SK-N-SH treated with all-trans-retinoic acid at 6 μM for 48 hours (cell line): ENCODE data around the gene PIM1.

Experiments
- ATAC-seq: fragments of 200-7000 bp; cut with Tn5 transposase; 3 replicates; pipeline ENCODE4 v1.9.1; 2020; ENCODE audit warnings: mild to moderate bottlenecking, moderate library complexity
- ARNTL ChIP-seq: fragments of 450-650 bp; formaldehyde crosslinking; IDR thresholded peaks from 2 replicates; pipeline ENCODE4 v1.5.0; 2020; ENCODE audit warnings: low read depth, mild to moderate bottlenecking, moderate library complexity, borderline replicate concordance
- BACH2 ChIP-seq: fragments of 250-450 bp; sonication (Bioruptor Pico); IDR thresholded peaks from 2 replicates; pipeline ENCODE4 v1.9.0; 2021; ENCODE audit warnings: mild to moderate bottlenecking, borderline replicate concordance
- CSDC2 ChIP-seq: fragments of 250-450 bp; sonication (Bioruptor Pico); IDR thresholded peaks from 2 replicates; pipeline ENCODE4 v1.5.0; 2020; ENCODE audit warnings: mild to moderate bottlenecking, moderate library complexity
- ESRRG ChIP-seq: fragments of 250-450 bp; sonication (Bioruptor Pico); IDR thresholded peaks from 2 replicates; pipeline ENCODE4 v1.6.1; 2021; ENCODE audit warnings: mild to moderate bottlenecking
- GLIS3 ChIP-seq: fragments of 250-450 bp; sonication (Bioruptor Pico); IDR thresholded peaks from 2 replicates; pipeline ENCODE4 v1.5.0; 2020; ENCODE audit warnings: mild to moderate bottlenecking, moderate library complexity
- ISL1 ChIP-seq: fragments of 250-450 bp; sonication (Bioruptor Pico); IDR thresholded peaks from 2 replicates; pipeline ENCODE4 v2.1.2; 2022; ENCODE audit warnings: mild to moderate bottlenecking, moderate library complexity
- OSR1 ChIP-seq: fragments of 250-450 bp; sonication (Bioruptor Pico); IDR thresholded peaks from 2 replicates; pipeline ENCODE4 v1.8.0; 2022; ENCODE audit warnings: moderate library complexity, mild to moderate bottlenecking, inconsistent platforms
- PPARA ChIP-seq: fragments of 250-450 bp; sonication (Bioruptor Pico); IDR thresholded peaks from 2 replicates; pipeline ENCODE4 v1.5.0; 2020; ENCODE audit warnings: mild to moderate bottlenecking, borderline replicate concordance
- RARB ChIP-seq: fragments of 250-450 bp; sonication (Bioruptor Pico); IDR thresholded peaks from 2 replicates; pipeline ENCODE4 v1.8.0; 2021; ENCODE audit warnings: mild to moderate bottlenecking, moderate library complexity
- SNAI2 ChIP-seq: fragments of 250-450 bp; sonication (Bioruptor Pico); IDR thresholded peaks from 2 replicates; pipeline ENCODE4 v1.5.0; 2020; ENCODE audit warnings: mild to moderate bottlenecking, moderate library complexity
- TCF4 ChIP-seq: fragments of 250-450 bp; sonication (Bioruptor Pico); IDR thresholded peaks from 2 replicates; pipeline ENCODE4 v1.8.0; 2021; ENCODE audit warnings: mild to moderate bottlenecking, moderate library complexity, borderline replicate concordance
- TOX ChIP-seq: fragments of 250-450 bp; sonication (Bioruptor Pico); IDR thresholded peaks from 2 replicates; pipeline ENCODE4 v1.8.0; 2021; ENCODE audit warnings: mild to moderate bottlenecking, moderate library complexity, borderline replicate concordance
- ZC3H10 ChIP-seq: fragments of 250-450 bp; sonication (Bioruptor Pico); IDR thresholded peaks from 2 replicates; pipeline ENCODE4 v1.5.1; 2021; ENCODE audit warnings: mild to moderate bottlenecking, moderate library complexity
- ZFP30 ChIP-seq: fragments of 450-650 bp; formaldehyde crosslinking; IDR thresholded peaks from 2 replicates; pipeline ENCODE4 v1.5.0; 2022; ENCODE audit warnings: mild to moderate bottlenecking, moderate library complexity
- ZNF565 ChIP-seq: fragments of 450-650 bp; formaldehyde crosslinking; conservative IDR thresholded peaks from 2 replicates; pipeline ENCODE4 v1.5.0; 2020; ENCODE audit warnings: low read depth, mild to moderate bottlenecking, moderate library complexity
- ZNF70 ChIP-seq: fragments of 450-650 bp; formaldehyde crosslinking; IDR thresholded peaks from 2 replicates; pipeline ENCODE4 v1.5.0; 2020; ENCODE audit warnings: mild to moderate bottlenecking, moderate library complexity
- ZNF8 ChIP-seq: fragments of 450-650 bp; formaldehyde crosslinking; IDR thresholded peaks from 2 replicates; pipeline ENCODE4 v1.5.0; 2020; ENCODE audit warnings: mild to moderate bottlenecking, moderate library complexity
- TF ChIP-seq, protein P1 (sequence below): fragments of 250-450 bp; sonication (Bioruptor Pico); IDR thresholded peaks from 2 replicates; pipeline ENCODE4 v1.5.1; 2020; ENCODE audit warnings: low read depth, mild to moderate bottlenecking, moderate library complexity
- TF ChIP-seq, protein P2 (sequence below): fragments of 250-450 bp; sonication (Bioruptor Pico); IDR thresholded peaks from 2 replicates; pipeline ENCODE4 v1.8.0; 2020; ENCODE audit warnings: mild to moderate bottlenecking, moderate library complexity, borderline replicate concordance
- TF ChIP-seq, protein P3 (sequence below): fragments of 250-450 bp; sonication (Bioruptor Pico); IDR thresholded peaks from 2 replicates; pipeline ENCODE4 v1.8.0; 2021; ENCODE audit warnings: low read depth, mild to moderate bottlenecking, moderate library complexity, borderline replicate concordance
- TF ChIP-seq, protein P4 (sequence below): fragments of 250-450 bp; sonication (Bioruptor Pico); IDR thresholded peaks from 2 replicates; pipeline ENCODE4 v1.5.1; 2021; ENCODE audit warnings: mild to moderate bottlenecking, moderate library complexity
- TF ChIP-seq, protein P5 (sequence below): fragments of 250-450 bp; sonication (Bioruptor Pico); IDR thresholded peaks from 2 replicates; pipeline ENCODE4 v1.5.0; 2020; ENCODE audit warnings: mild to moderate bottlenecking, moderate library complexity

PIM1 gene

DNA sequence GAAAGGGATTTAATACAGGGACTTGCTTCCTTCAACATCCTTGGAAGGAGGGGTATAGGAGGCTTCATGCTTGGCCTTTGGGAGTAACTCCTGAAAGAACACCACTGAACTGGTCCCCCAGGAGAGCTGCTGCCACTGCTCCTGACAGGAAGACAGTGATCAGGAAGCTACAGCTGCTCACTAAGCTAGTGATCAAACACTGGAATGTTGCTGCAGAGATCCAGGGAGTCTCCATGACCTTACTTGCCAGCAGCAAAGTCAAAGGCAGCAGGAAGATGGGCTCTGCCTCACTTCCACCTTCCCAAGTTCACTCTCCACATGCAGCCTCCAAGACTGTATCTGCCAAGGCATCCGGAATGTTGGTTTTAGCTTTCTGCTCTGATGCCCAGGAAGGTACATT, 31.8 kb downstream of the PIM1 start:
- ATAC-seq: no peak; the same call in 2 of the 3 replicates
- TF ChIP-seq RARB (CRISPR knock-in tag) (no peak), ZFP30 (CRISPR knock-in tag) (no peak), OSR1 (CRISPR knock-in tag) (no peak), ZNF565 (no peak), TOX (CRISPR knock-in tag) (no peak), TCF4 (CRISPR knock-in tag) (no peak), GLIS3 (CRISPR knock-in tag) (no peak), ARNTL (CRISPR knock-in tag) (no peak), ZNF70 (CRISPR knock-in tag) (no peak)
- TF ChIP-seq, protein P1, sequence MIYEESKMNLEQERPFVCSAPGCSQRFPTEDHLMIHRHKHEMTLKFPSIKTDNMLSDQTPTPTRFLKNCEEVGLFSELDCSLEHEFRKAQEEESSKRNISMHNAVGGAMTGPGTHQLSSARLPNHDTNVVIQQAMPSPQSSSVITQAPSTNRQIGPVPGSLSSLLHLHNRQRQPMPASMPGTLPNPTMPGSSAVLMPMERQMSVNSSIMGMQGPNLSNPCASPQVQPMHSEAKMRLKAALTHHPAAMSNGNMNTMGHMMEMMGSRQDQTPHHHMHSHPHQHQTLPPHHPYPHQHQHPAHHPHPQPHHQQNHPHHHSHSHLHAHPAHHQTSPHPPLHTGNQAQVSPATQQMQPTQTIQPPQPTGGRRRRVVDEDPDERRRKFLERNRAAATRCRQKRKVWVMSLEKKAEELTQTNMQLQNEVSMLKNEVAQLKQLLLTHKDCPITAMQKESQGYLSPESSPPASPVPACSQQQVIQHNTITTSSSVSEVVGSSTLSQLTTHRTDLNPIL (CRISPR knock-in tag): no peak
- TF ChIP-seq, protein P2, sequence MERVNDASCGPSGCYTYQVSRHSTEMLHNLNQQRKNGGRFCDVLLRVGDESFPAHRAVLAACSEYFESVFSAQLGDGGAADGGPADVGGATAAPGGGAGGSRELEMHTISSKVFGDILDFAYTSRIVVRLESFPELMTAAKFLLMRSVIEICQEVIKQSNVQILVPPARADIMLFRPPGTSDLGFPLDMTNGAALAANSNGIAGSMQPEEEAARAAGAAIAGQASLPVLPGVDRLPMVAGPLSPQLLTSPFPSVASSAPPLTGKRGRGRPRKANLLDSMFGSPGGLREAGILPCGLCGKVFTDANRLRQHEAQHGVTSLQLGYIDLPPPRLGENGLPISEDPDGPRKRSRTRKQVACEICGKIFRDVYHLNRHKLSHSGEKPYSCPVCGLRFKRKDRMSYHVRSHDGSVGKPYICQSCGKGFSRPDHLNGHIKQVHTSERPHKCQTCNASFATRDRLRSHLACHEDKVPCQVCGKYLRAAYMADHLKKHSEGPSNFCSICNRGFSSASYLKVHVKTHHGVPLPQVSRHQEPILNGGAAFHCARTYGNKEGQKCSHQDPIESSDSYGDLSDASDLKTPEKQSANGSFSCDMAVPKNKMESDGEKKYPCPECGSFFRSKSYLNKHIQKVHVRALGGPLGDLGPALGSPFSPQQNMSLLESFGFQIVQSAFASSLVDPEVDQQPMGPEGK (CRISPR knock-in tag): no peak
- TF ChIP-seq, protein P3, sequence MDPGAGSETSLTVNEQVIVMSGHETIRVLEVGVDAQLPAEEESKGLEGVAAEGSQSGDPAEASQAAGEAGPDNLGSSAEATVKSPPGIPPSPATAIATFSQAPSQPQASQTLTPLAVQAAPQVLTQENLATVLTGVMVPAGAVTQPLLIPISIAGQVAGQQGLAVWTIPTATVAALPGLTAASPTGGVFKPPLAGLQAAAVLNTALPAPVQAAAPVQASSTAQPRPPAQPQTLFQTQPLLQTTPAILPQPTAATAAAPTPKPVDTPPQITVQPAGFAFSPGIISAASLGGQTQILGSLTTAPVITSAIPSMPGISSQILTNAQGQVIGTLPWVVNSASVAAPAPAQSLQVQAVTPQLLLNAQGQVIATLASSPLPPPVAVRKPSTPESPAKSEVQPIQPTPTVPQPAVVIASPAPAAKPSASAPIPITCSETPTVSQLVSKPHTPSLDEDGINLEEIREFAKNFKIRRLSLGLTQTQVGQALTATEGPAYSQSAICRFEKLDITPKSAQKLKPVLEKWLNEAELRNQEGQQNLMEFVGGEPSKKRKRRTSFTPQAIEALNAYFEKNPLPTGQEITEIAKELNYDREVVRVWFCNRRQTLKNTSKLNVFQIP (CRISPR knock-in tag): no peak

DNA sequence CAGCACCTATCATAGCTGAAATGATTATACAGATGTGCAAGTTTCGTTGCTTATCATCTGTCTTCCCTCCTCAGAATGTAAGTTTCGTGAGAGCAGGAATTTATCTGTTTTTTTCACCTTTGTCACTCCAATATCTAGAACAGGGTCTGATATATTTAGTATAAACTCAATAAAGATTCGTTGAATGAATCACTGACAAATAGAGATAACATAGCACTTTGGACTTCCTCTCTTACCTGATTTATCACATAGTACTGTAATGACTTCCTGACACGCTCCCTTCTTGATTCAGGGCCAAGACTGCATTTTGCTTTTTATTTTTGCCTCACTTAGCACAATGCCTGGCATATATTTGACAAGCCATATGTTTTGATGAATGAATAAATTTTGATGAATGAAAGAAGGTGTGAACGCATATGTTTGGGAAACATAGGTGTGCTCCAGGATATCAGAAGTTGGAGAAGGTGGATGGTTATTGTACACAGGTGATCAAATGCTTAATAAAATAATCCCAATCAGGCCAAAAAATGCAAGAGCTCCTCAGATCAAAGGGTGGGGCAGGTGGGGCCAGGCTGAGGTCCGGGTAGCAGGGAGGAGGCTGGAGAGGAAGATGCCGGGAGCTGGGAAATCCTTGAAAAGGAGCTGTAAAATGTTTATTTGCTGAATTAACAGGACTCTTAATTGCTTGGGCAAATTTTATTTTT, 33.0 kb downstream of the PIM1 start:
- no peak for ATAC-seq
- TF ChIP-seq, protein P4, sequence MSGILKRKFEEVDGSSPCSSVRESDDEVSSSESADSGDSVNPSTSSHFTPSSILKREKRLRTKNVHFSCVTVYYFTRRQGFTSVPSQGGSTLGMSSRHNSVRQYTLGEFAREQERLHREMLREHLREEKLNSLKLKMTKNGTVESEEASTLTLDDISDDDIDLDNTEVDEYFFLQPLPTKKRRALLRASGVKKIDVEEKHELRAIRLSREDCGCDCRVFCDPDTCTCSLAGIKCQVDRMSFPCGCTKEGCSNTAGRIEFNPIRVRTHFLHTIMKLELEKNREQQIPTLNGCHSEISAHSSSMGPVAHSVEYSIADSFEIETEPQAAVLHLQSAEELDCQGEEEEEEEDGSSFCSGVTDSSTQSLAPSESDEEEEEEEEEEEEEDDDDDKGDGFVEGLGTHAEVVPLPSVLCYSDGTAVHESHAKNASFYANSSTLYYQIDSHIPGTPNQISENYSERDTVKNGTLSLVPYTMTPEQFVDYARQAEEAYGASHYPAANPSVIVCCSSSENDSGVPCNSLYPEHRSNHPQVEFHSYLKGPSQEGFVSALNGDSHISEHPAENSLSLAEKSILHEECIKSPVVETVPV (CRISPR knock-in tag): no peak
- peak; percentile 39; the same call in 1 of the 2 replicates for TF ChIP-seq ISL1 (CRISPR knock-in tag)
- TF ChIP-seq GLIS3 (CRISPR knock-in tag): no peak
- no peak for TF ChIP-seq PPARA (CRISPR knock-in tag)
- TF ChIP-seq, protein P2 (CRISPR knock-in tag): no peak
- TF ChIP-seq OSR1 (CRISPR knock-in tag): no peak
- no peak for TF ChIP-seq CSDC2 (CRISPR knock-in tag)

DNA sequence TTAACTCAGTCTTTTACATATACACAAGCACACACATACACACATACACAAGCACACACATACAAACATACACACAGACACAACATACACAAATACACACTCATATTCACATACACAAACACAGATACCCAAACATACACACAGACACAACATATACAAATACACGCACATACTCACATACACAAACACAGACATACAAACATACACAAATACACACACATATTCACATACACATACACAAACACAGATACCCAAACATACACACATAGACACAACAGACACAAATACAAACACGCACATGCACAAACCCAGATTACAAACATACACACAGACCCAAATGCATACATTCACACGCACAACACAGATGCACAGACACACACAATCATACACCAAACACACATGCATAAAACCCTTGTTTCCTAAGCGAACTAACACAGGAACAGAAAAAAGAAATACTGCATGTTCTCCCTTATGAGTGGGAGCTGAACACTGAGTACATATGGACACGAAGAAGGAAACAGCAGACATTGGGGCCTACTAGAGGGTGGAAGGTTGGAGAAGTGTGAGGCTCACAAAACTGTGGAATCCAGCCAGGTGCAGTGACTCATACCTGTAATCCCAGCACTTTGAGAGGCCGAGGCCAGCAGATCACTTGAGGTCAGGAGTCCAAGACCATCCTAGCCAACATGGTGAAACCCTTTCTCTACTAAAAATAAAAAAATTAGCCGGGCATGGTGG, 34.2 kb downstream of the PIM1 start:
- peak; percentile 32; the same call in 1 of the 3 replicates for ATAC-seq
- no peak for TF ChIP-seq CSDC2 (CRISPR knock-in tag)
- TF ChIP-seq ISL1 (CRISPR knock-in tag): no peak
- no peak for TF ChIP-seq ARNTL (CRISPR knock-in tag)
- no peak for TF ChIP-seq ZC3H10 (CRISPR knock-in tag)
- no peak for TF ChIP-seq TCF4 (CRISPR knock-in tag)
- TF ChIP-seq, protein P5, sequence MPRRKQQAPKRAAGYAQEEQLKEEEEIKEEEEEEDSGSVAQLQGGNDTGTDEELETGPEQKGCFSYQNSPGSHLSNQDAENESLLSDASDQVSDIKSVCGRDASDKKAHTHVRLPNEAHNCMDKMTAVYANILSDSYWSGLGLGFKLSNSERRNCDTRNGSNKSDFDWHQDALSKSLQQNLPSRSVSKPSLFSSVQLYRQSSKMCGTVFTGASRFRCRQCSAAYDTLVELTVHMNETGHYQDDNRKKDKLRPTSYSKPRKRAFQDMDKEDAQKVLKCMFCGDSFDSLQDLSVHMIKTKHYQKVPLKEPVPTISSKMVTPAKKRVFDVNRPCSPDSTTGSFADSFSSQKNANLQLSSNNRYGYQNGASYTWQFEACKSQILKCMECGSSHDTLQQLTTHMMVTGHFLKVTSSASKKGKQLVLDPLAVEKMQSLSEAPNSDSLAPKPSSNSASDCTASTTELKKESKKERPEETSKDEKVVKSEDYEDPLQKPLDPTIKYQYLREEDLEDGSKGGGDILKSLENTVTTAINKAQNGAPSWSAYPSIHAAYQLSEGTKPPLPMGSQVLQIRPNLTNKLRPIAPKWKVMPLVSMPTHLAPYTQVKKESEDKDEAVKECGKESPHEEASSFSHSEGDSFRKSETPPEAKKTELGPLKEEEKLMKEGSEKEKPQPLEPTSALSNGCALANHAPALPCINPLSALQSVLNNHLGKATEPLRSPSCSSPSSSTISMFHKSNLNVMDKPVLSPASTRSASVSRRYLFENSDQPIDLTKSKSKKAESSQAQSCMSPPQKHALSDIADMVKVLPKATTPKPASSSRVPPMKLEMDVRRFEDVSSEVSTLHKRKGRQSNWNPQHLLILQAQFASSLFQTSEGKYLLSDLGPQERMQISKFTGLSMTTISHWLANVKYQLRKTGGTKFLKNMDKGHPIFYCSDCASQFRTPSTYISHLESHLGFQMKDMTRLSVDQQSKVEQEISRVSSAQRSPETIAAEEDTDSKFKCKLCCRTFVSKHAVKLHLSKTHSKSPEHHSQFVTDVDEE (CRISPR knock-in tag): no peak
- TF ChIP-seq SNAI2 (CRISPR knock-in tag): no peak
- TF ChIP-seq ZNF8 (CRISPR knock-in tag): no peak
- TF ChIP-seq, protein P2 (CRISPR knock-in tag): no peak
- TF ChIP-seq RARB (CRISPR knock-in tag): no peak
- no peak for TF ChIP-seq ESRRG (CRISPR knock-in tag)
- TF ChIP-seq ZNF565: no peak
- TF ChIP-seq PPARA (CRISPR knock-in tag): no peak
- no peak for TF ChIP-seq ZFP30 (CRISPR knock-in tag)
- TF ChIP-seq ZNF70 (CRISPR knock-in tag): no peak
- TF ChIP-seq BACH2 (CRISPR knock-in tag): no peak
